HG03175 (cell line): ENCODE results near the gene RASGRF2.

ENCODE experiments used
- ATAC-seq: cut with Tn5 transposase; IDR thresholded peaks from one replicate; pipeline ENCODE4 v1.9.1; 2021; ENCODE audit warnings: mild to moderate bottlenecking, moderate library complexity; ENCODE audit not compliant: unreplicated experiment

Gene RASGRF2

DNA sequence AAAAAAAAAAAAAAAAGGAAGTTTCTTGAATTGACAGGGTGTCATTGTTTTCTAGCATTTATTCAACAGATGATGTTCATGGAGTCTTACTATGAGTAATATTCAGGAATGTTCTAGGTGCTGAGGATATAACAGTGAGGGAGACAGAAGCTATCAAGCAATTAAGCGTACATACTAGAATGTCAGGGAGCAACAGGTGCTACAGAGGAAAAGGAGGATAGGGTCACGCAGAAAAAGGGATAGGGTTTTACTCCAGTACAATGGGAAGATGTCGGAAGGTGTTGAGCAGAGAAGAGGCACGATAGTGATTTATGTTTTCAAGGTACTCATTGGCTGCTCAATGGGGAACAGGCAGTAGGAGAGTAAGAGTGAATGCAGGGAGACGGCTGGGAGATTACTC lies 6.6 kb upstream of the RASGRF2 start:
- no peak for ATAC-seq

DNA sequence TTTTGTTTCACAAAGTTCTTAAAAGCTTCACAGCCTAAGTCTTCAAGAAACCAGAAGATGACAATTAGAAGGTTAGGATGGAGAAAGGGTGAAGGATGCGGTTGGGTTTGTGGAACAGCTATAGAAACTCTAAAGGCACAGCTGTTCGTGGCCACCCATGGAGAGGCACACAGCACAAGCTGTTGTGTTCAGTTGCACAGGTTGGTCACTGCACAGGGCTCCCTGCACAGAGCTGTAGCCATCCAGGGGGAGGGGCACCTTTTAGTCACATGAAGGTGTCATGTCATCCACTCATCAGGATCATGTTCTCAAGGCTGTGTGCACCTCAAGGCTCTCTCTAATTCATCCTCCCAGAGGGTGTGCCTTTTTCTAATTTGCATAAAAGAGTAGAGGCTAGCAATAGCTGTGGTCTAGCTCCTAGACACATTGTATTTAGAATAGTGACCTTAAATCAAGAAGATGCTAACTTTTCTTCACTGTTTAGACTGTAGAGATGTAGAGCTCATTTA lies 5.0 kb upstream of the RASGRF2 start:
- no peak for ATAC-seq

DNA sequence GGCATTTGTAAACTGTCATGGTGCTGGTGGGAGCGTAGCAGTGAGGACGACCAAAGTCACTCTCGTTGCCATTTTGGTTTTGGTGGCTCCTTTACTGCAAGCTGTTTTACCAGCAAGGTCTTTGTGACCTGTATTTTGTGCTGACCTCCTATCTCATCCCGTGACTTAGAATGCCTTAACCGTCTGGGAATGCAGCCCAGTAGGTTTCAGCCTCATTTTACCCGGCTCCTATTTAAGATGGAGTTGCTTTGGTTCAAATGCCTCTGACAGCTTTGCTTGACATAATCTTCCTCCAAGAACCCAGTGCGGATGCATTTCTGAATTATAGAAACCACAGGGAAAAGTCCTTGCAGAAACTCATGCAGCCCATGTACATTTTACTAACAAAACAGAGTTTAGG lies 3.9 kb upstream of the RASGRF2 start:
- no peak for ATAC-seq

DNA sequence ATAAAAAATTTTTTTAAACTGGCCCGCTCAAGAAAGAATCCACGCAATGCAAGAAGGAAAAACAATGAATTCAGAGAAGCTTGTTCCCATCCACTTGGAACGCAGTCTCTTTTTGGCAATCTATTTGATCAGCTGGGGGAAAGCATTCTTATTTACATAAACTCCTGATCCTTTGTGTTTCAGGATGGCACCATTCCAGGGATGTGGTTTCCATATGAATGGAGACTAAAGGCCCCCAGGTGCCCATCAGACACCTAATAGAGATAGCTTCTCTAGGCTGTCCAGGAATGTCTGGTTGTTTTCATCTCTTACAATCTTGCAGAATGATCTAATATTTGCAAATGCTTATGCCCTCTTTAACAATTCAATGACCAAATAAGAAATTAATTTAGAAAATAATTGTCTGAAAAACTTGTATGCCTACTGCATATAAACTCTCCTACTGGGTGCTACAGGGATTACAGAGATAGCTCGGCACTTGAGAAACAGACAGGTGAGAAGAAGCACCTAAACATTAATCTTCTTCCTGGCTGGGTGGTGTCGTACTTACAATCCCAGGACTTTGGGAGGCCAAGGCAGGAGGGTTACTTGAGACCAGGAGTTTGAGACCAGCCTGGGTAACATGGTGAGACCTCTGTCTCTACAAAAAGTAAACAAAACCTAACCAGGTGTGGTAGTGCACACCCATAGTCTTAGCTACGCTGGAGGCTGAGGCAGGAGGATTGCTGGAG lies 3.0 kb upstream of the RASGRF2 start:
- no peak for ATAC-seq

DNA sequence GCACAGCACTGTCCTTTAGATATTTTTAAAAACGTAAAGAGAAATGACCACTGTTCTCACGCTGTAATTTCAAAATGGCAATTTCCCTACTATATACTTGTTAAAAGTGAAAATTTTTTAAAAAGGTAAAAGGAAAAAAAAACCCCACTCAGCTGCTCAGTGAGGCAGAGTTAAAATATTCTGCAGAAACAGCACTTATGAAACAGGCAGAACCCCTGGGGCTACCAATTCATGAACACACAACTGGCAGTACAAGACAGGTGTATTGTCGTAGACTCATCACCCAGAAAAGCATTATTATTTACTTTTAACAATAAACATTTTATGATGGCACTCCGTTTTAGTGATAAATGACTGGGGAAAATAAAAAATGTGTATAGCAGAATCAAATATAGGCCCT lies 1.5 kb upstream of the RASGRF2 start:
- ATAC-seq = no peak

DNA sequence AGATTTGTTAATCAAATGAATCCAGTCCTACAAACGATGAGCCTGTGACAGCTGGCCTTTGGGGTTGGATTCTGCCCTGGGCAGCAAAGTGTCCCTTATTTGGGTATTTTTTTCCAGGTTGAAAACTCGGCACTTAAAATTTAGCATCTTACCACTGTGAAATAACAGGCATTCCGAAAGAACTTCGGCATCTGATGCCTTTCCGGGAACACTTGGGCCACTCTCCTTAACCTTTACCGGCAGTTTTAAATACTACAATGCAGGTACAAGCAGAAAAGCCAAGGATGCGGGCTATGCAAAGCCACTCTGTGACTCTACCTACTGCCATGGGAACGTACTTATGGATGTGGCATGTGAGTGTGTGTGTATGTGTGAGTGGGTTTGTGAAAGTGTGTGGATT lies 1.0 kb upstream of the RASGRF2 start:
- ATAC-seq = no peak

DNA sequence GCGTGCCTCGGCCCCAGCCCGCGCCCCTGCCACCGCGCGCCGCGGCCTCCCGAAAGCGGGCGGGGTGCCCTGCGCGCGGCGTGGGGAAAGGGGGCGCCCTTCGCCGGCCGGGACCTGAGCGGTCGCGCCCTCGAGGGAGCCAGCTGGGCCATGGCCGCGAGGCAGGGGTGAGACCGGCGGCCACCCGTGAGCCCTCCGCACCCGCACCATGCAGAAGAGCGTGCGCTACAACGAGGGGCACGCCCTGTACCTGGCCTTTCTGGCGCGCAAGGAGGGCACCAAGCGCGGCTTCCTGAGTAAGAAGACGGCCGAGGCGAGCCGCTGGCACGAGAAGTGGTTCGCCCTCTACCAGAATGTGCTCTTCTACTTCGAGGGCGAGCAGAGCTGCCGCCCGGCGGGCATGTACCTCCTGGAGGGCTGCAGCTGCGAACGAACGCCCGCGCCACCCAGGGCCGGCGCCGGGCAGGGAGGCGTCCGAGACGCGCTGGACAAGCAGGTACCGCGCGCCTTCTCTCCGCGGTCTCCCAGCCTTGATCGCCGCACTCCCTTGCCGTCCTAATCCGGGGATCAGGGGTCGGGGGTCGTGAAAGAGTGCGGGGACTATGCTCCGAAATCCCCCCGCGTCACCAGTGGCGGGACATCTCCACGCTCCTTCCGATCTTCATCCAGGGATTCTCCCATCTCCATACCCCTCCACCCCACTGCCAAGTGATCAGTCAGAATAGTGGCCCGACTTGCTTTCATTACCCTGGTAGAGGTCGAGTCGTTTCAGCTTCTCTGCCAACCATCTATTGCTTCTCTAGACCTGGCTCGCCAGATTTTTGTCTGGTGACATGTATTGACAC lies 590 bp downstream of the RASGRF2 start:
- ATAC-seq = no peak

DNA sequence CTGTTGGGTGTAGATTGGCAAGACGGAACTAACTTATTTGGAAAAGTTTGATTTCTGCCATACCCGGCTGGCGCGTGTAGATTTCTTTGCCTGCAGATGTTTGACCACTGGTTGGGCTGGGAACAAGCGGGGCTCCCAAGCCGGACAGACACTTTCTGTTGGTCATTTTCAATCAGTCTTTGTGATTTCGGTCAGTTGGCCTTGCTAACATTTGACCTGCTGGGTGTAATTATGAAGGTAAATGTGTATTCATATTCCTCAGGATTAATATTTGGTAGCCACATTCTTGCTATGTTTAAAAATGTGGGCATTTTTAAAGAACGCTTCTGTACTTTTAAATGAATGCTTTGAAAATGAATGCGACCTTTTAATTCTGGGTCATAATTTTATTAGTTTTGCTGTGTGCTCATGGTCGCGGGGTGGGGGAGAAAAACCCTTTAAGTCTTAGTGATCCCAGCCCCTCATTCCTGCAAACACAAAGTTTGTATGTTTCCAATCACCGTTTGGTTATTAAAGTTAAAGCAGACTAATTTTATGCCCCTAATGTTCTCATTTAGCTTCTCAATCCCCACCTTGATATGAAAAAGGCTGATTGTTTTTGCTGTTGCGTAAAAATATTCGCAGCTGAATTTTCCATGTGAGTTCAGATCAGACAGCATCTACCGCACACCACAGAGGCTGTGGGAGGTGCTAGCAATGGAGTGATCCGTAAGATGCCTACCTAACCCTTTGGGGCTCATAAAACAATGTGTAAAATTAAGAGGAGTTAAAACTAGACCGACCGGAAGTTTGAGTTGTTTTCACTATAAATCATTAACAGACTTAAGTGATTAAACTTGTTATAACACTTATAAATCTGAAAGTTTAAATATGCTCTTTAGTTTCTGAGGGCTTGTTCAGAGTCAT lies 1.5 kb downstream of the RASGRF2 start:
- ATAC-seq = no peak

DNA sequence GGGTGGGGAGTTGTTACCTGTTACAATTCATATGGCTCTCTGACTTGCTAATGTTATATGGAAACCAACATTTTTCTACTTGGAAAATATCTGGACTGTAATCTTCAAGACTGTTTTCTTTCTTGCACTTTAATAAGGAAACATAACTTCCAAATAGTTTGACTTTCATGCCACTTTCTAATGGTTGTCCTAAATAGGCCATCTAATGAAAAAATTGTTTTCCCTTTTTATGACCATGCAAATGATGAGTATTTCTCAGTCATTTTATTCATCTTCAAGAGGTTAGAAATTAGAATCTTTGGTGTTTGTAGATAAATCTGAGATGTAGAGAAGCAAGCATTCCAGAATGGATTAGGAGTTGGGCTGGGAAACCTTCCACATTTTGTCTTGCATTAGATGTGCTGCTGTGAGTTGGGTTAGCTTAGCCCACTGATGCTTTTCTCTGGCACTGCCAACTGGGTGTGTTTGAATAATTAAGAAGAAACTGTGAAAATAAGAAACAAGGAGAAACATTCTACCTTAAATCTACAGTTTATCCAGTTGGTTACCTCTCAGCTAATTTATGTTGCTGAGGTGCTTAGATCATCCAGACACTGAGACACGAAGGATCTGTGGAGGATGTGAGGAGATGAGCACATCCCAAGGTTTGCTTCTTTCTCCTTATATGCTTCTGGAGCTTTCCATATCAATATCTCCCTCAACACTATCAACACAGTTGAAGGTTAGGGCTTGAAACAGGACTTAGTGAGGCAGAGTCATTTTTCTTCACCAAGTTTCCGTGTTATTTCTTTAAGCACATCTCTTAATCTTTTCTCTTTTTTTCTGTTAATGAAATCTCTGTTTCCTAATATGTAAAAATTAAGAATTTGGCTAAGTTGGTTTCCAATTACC lies 2.7 kb downstream of the RASGRF2 start:
- ATAC-seq = no peak

DNA sequence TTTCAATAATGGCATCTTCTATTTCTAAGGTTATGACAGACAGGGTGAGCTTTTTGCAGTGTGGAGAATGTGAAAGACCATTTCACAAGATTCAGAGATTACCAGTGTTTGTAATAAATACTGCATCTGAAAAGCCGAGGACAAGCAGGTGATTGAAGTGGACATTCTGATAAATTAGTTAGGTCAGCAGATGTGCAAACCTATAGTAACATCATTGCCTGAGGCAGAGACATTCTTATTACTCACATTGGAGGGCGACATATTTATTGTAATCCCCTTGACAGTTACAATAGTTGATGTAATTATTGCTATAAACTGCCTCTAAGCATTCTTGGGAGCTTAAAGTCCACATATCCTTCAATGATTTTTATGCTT lies 3.3 kb downstream of the RASGRF2 start:
- no peak for ATAC-seq

DNA sequence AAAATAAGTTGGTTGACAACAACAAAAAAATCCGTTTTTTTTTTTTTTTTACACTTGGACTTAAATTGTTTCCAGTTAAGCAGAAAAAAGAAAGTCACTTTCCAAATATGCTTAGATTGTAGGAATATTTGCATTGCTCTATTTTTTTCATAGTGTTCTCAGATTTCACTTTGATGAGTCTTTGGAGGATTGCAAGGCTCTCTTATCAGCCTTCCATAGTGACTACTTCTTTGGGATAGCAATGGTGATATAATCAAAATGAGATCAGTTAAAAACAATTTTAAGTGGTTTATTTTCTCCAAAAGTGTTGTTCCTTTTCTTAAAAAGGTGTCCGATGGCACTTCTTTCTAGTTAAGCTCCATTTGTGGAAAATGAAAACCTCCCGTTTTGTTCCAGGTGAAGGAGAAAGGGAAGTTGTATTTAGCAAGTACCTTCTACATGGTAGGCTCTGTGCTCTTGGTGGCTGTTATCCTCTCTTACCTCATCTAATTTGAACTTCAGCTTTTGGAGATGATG lies 3.9 kb downstream of the RASGRF2 start:
- ATAC-seq = no peak

DNA sequence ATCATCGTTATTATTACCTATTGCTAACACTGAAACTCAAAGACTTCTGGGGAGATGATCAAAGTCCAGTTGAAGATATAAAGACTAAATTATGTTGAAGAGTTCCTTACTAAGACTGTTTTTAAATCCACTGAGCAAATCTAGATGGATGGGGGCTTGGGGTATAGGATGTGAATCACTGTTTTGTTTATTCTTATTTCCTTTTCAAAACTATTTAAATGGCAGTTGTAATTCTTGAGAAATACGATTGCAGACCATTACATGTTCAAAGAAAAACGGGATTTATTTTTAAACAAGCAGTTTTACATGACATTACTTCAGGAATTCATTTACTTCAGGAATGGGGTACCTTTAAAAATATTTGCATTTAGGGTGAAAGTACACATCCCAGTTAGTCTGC lies 4.3 kb downstream of the RASGRF2 start:
- ATAC-seq = no peak

DNA sequence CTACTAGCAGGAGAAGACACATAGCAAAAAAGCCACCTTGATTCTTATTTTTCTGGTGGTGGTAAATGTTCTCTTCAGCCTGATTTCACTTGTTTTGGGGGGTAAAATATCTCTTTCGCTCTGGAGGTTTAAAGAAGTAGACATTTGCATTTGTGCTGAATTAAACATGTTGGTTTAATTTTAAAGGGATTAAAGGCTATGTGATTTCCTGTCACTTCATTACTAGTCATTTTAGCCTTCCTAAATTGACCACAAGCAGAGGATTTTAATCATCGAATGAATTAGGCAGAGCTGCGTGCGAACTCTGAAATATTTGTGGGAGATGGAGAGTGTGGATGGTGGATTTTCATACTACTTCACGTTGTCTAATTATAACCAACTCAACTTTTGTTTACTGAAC lies 4.8 kb downstream of the RASGRF2 start:
- ATAC-seq = no peak

DNA sequence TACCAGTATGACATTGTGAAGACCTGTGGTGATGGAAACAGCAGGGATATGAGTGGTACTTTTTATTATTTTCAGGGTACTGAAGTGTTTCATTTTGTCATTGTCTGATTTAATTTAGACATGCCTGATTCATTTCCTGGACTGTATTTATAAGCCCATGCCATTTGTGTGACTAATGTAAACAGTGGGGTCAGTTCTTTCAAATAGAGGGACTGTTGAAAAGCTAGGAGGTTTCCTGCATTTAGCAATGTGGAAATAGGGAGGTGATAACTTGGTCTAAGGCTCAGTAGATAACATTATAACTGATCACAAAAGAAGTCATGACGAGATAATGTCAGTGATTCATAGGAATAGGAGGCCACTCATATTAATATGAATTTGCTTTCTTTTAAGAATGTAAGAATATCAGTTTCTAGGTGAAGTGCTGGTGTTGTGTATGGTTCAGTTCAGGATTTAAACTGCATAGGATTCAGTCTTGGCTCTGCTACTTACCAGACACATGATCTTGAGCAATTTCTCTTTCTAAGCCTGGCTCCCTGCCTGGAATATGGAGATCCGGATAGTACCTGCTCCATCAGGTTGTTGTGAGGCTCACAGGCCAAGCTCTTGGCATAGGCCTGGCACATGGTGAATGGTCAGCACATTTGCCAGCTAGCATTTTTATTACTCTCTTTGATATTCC lies 7.5 kb downstream of the RASGRF2 start:
- no peak for ATAC-seq

DNA sequence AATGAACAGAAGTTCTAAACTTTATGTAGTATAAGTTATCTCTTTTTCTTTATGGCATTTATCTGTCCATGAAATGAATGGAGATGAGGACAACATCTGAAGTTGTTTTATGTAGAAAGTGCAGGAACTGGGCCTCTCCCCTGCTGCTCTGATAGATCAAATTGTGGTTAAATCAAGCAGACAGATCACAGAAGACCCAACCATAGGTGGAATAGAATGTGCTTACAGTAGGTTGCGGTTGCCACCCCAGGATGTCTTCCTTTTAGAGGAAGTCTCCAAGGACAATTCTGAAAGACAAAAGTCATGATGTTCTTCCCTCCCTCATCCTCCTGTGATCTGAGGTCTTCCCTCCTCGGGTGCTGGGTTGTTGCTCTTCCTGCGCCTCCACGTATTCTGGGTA lies 12.9 kb downstream of the RASGRF2 start:
- ATAC-seq = no peak

DNA sequence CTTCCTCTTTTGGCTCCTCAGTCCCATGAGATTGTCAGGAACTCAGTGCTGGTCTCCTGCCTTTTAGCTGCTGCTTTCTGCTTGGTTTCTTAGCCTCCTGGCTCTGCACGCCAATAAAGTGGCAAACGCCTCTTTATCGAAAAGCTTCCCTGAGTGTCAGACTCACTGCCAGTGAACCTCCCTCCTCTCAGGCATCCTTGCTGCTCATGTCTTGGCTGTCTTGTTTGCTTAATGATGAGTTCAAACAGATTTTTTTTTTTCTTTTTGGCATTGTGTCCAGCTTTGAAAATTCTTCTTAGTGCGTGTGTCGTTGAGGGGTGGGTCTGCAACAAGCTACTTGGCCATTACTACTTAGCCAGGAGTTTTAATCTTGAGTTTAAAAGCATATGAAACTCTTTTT lies 14.9 kb downstream of the RASGRF2 start:
- no peak for ATAC-seq

DNA sequence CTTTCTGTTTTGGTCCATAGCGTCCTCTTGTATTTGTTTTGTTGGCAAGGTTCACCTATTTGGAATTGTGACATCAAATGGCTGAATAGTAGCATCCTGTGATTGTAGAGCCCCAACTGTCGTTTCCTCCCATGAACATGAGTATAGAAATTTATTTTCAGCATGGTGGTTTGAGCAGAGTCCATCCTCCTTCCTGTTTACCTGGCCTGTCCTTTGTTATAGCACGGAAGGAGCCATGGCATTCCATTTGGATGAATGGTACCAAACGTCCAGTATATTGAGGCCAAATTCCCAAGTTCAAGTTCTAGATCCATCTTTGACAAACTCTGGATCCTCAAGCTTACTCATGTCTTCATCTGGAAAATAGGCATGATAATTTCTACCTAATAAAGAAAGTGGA lies 16.8 kb downstream of the RASGRF2 start:
- ATAC-seq = no peak

DNA sequence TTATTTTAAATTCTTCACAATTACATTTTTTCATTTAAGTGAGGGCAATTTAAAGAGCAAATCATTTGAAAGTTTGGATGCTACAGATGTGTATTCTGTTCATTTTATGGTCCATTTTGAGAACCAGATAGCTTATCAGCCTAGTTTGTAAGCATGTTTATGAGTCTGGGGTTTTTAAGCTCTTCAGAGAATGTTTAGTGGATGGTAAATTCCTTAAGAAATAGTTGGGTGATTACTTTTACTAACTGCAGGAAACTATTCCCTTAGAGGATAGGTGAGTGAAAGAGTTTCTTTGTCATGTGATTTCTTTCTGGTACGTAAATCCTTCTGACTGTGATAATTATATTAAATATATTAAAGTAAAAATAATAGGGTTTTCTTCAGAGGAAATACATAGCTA lies 17.6 kb downstream of the RASGRF2 start:
- no peak for ATAC-seq

DNA sequence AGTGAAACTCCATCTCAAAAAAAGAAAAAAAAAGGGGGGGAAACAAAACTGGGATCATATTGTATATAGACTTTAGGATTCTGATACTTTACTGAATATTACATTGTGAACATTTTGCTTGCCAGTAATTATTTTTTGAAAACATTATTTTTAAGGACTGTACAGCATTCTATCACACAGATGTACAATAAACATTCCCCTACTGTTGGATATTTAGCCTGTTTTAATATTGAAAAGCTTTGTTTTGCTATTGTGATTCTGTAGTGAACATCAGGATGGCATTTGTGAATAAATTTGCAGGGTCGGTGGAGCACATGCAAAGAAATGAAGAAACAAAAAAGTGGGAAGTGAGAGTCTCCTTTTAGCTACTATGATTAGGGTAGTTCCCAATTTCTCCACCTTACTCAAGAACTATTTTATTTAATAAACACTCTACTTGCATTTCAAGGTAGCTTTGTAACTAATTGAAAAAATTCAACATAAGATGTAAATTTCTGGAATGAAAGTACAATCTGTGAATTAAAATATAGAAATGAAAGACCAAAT lies 18.7 kb downstream of the RASGRF2 start:
- no peak for ATAC-seq
